Measurements from ENCODE around the gene EPC2. TPM values are rescaled to one million over a fixed set of nuclear protein-coding genes. Genes with fewer than 3 reads are reported as not detected.

Gene EPC2
- total and polyA plus RNA-seq, 2 experiments from 2014 or later = 2.4 to 14.0 TPM

DNA sequence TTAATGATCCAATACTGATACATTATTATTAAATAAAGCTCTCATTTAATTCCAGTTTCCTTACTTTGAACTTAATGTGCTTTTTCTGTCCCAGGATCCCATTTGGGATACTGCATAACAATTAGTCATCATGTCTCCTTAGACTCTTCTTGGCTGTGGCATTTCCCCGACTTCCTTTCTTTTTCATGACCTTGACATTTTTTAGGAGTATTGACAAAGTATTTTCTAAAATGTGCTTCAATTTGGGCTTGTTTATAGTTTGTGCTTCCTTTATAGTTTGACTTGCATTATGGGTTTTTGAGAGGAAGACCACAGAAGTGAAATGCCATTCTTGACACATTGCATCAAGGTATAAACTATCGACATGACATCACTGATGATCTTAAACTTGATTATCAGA lies 184.4 kb downstream of the EPC2 start:
- Histone ChIP-seq H3K4me3 (no peak overlapping the region), H3K27me3 (no peaks in the 10 kb centered on the region), H3K27ac (no peak overlapping the region), H3K9me3 (ENCODE audit: low read depth) (no peaks in the 10 kb centered on the region), H3K36me3 (no peaks in the 10 kb centered on the region), H3K4me1 (ENCODE audit: low read depth) (no peaks in the 10 kb centered on the region)
- DNase-seq (ENCODE audit: low read depth in 1 of 2, low spot score in 1 of 2) = no peak
- TF ChIP-seq, protein P1, sequence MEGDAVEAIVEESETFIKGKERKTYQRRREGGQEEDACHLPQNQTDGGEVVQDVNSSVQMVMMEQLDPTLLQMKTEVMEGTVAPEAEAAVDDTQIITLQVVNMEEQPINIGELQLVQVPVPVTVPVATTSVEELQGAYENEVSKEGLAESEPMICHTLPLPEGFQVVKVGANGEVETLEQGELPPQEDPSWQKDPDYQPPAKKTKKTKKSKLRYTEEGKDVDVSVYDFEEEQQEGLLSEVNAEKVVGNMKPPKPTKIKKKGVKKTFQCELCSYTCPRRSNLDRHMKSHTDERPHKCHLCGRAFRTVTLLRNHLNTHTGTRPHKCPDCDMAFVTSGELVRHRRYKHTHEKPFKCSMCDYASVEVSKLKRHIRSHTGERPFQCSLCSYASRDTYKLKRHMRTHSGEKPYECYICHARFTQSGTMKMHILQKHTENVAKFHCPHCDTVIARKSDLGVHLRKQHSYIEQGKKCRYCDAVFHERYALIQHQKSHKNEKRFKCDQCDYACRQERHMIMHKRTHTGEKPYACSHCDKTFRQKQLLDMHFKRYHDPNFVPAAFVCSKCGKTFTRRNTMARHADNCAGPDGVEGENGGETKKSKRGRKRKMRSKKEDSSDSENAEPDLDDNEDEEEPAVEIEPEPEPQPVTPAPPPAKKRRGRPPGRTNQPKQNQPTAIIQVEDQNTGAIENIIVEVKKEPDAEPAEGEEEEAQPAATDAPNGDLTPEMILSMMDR (IDR thresholded peaks at IDR 0.05; ENCODE audit: low read depth, low read length) = no peak

DNA sequence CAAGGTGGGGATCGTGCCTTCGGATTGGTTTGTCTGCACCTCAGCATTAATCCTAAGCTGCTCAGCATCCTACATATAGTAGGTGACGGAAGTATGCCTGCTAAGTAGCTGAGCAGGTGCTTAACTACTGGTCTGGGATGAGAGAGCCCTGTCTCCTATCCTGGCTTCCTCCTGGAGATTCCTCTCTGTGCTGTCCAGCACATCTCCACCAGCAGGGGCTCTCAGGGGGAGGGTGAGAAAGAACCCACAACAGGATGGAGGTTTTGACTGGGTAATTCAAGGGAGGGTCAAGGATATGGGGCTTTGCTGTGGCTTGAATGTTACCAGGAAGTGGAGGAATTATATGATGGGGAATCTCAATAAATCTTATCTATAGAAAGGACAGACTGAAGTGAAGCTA lies 185.1 kb downstream of the EPC2 start:
- Histone ChIP-seq H3K4me3 (no peak overlapping the region), H3K27me3 (peaks cover under 1% of the 10 kb centered on the region), H3K9me3 (ENCODE audit: low read depth) (no peaks in the 10 kb centered on the region), H3K4me1 (ENCODE audit: low read depth) (no peaks in the 10 kb centered on the region), H3K27ac (no peak overlapping the region), H3K36me3 (no peaks in the 10 kb centered on the region)
- TF ChIP-seq, protein P1 (IDR thresholded peaks at IDR 0.05; ENCODE audit: low read depth, low read length) = no peak
- DNase-seq (ENCODE audit: low read depth in 1 of 2, low spot score in 1 of 2) = no peak

DNA sequence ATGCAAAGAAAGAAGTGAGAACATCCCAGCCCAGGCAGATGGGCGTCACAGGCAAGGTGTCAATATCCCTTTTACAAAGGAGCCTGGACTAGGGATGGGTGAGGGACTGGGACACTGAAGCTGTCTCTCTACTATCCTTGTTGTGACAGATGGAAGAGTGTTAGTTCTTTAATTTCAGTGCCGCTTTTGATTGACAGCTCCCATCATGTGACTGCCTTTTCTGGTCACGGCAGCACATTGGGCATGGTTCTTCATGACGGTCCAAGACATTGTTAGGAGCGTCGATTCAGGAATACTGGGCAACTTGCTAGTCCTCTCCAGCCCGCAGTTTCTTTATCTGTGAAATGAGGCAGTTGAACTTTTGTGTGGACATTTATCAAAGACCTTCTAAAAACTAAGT lies 188.1 kb downstream of the EPC2 start:
- DNase-seq (ENCODE audit: low read depth in 1 of 2, low spot score in 1 of 2) = no peak
- H3K9me3 ChIP-seq (ENCODE audit: low read depth) = no peaks in the 10 kb centered on the region
- TF ChIP-seq, protein P1 (IDR thresholded peaks at IDR 0.05; ENCODE audit: low read depth, low read length) = no peak
- H3K27me3 ChIP-seq = peaks cover 2% of the 10 kb centered on the region
- H3K4me3 ChIP-seq = no peak overlapping the region
- no peaks in the 10 kb centered on the region for H3K4me1 ChIP-seq (ENCODE audit: low read depth)
- no peaks in the 10 kb centered on the region for H3K36me3 ChIP-seq
- H3K27ac ChIP-seq = no peak overlapping the region

Other genes with a start within 250 kb of the EPC2 start
- gene KIF5C, start 230.5 kb downstream of the EPC2 start, total RNA-seq = 3.0 TPM in 2 replicates
- 0.82 and 3.2 TPM in 2 replicates for gene KIF5C, start 230.5 kb downstream of the EPC2 start, polyA plus RNA-seq

Measured in cardiac muscle cell (in vitro differentiated cells and primary cell).